Endothelial cell of umbilical vein (primary cell): ENCODE measurements around the gene RNF213. TPM values are rescaled to one million over a fixed set of nuclear protein-coding genes. Genes with fewer than 3 reads are reported as not detected.

ENCODE experiments used
- BruUV-seq: library from RNA; stranded (reverse); fragments of 400-500 nt; replicated peaks from 2 replicates; lab custom pipeline; 2021; lab: Mats Ljungman, UMichigan
- CTCF ChIA-PET: fragments of 300-600, 350-600 bp; sonication (Branson Sonifier 250); formaldehyde crosslinking; loops from one replicate; lab custom pipeline; 2021; ENCODE audit warnings: antibody characterized with exemption, inconsistent platforms; lab: Charles Lee
- POLR2A ChIA-PET: fragments of 300-600, 350-600 bp; sonication (Branson Sonifier 250); formaldehyde crosslinking; loops from one replicate; lab custom pipeline; 2021; ENCODE audit warnings: antibody characterized with exemption, inconsistent platforms; lab: Charles Lee
- DNase-seq: peaks from one replicate; pipeline ENCODE4 v3.0.0-alpha.2; 2011; ENCODE audit warnings: low read depth, low spot score
- FAIRE-seq: peaks from 2 replicates; lab custom pipeline; 2011; peaks lifted over from hg19 to GRCh38; lab: Jason Lieb, UNC
- H2AFZ ChIP-seq: 2 replicates; pipeline ENCODE4 v1.6.0; 2012; ENCODE audit warnings: low read depth, low read length, control low read depth, inconsistent platforms
- H3K27ac ChIP-seq: 2 replicates; pipeline ENCODE4 v1.5.1; 2011; ENCODE audit warnings: low read depth, mild to moderate bottlenecking, control low read depth, low read length, moderate library complexity; ENCODE audit not compliant: insufficient read depth
- H3K27me3 ChIP-seq, 2 experiments: 2 replicates each; pipeline versions ENCODE4 v1.6.0 to v1.6.1; 2011; ENCODE audit warnings: low read length in 2 of 2, mixed read lengths in 1 of 2; ENCODE audit not compliant: control insufficient read depth in 2 of 2, insufficient read depth in 2 of 2
- H3K36me3 ChIP-seq, 2 experiments: 2 replicates in 1 of 2; 3 replicates in 1 of 2; pipeline ENCODE4 v1.5.1; 2011; ENCODE audit warnings: low read length in 2 of 2, mild to moderate bottlenecking in 1 of 2, moderate library complexity in 1 of 2; ENCODE audit not compliant: control insufficient read depth in 2 of 2, insufficient read depth in 2 of 2; ENCODE audit errors: extremely low read depth in 1 of 2
- H3K4me1 ChIP-seq: 3 replicates; pipeline ENCODE4 v1.5.1; 2011; ENCODE audit warnings: mild to moderate bottlenecking, low read length; ENCODE audit not compliant: control insufficient read depth, insufficient read depth; ENCODE audit errors: extremely low read depth
- H3K4me2 ChIP-seq: 2 replicates; pipeline ENCODE4 v1.6.1; 2011; ENCODE audit warnings: low read length, control low read depth, mixed read lengths; ENCODE audit not compliant: insufficient read depth
- H3K4me3 ChIP-seq, 3 experiments: fragments of 200-600 bp in 1 of 3; sonication (generic), shearing (Covaris generic) in 1 of 3; replicated peaks in 1 of 3; 2 replicates each; pipeline ENCODE4 v1.5.1; 2011 to 2016; ENCODE audit warnings: control low read depth in 3 of 3, low read length in 3 of 3, mild to moderate bottlenecking in 2 of 3, inconsistent platforms in 1 of 3, low read depth in 1 of 3, moderate library complexity in 1 of 3; ENCODE audit not compliant: insufficient read depth in 1 of 3
- H3K79me2 ChIP-seq: 2 replicates; pipeline ENCODE4 v1.6.0; 2012; ENCODE audit warnings: low read length, inconsistent platforms; ENCODE audit not compliant: control insufficient read depth, insufficient read depth
- H3K9ac ChIP-seq: replicated peaks from 2 replicates; pipeline ENCODE3; 2011; ENCODE audit warnings: low read length, control low read depth; ENCODE audit not compliant: insufficient read depth; ENCODE audit errors: extremely low read depth
- H3K9me1 ChIP-seq: replicated peaks from 3 replicates; pipeline ENCODE4 v1.6.0; 2011; ENCODE audit warnings: mild to moderate bottlenecking, low read length; ENCODE audit not compliant: control insufficient read depth, insufficient read depth; ENCODE audit errors: extremely low read depth
- H3K9me3 ChIP-seq: replicated peaks from 2 replicates; pipeline ENCODE4 v1.5.1; 2012; ENCODE audit warnings: low read length, inconsistent platforms; ENCODE audit not compliant: control insufficient read depth, insufficient read depth
- H4K20me1 ChIP-seq: replicated peaks from 2 replicates; pipeline ENCODE3; 2011; ENCODE audit warnings: mild to moderate bottlenecking, low read length; ENCODE audit not compliant: control insufficient read depth, insufficient read depth; ENCODE audit errors: extremely low read depth
- CTCF ChIP-seq, 2 donors: IDR thresholded peaks; 1 replicate in 1 of 2; 2 replicates in 1 of 2; pipeline ENCODE4 v1.5.1; 2011; ENCODE audit warnings: low read length in 2 of 2, mild to moderate bottlenecking in 2 of 2, moderate library complexity in 2 of 2, control low read depth in 1 of 2, inconsistent platforms in 1 of 2, low read depth in 1 of 2; ENCODE audit not compliant: insufficient read depth in 1 of 2; ENCODE audit errors: extremely low read depth in 1 of 2
- EZH2 ChIP-seq: IDR thresholded peaks from 2 replicates; pipeline ENCODE4 v1.6.1; 2012; ENCODE audit warnings: borderline replicate concordance, low read depth, mild to moderate bottlenecking, moderate library complexity, low read length, inconsistent platforms; ENCODE audit not compliant: severe bottlenecking
- FOS ChIP-seq: IDR thresholded peaks from 2 replicates; pipeline ENCODE4 v1.6.1; 2011; ENCODE audit warnings: mild to moderate bottlenecking, low read length, moderate library complexity, borderline replicate concordance; ENCODE audit not compliant: insufficient read depth
- MAX ChIP-seq: IDR thresholded peaks from 2 replicates; pipeline ENCODE4 v1.6.1; 2011; ENCODE audit not compliant: insufficient read depth, insufficient read length
- POLR2A ChIP-seq: IDR thresholded peaks from 2 replicates; pipeline ENCODE4 v1.6.1; 2012; ENCODE audit warnings: low read depth, mild to moderate bottlenecking, control low read depth, low read length
- dilution Hi-C: fragments of 300-500 bp; cut with MboI; formaldehyde crosslinking; loops from one replicate; pipeline ENCODE4 v1.15.0; 2019; ENCODE audit warnings: low sequenced_read_pairs; ENCODE audit not compliant: extremely low pct_ligation_motif_present
- intact Hi-C: fragments of 100-400 bp; cut with micrococcal nuclease; formaldehyde crosslinking; loops from one replicate; pipeline ENCODE4 v1.10.0; 2022
- polyA plus RNA-seq, 4 experiments: library from polyadenylated mRNA; depleted of rRNA in 3 of 4; stranded (reverse) in 3 of 4; unstranded in 1 of 4; fragments of >200 nt; gene quantifications; 2 replicates each; pipeline versions ENCODE4 v1.2.1 to v1.2.3, GENCODE V29; 2011 to 2012; ENCODE audit warnings: missing spikeins in 1 of 4
- total RNA-seq: library from RNA; stranded (reverse); gene quantifications from 2 replicates; pipeline ENCODE4 v1.2.3, GENCODE V29; 2021

RNF213 gene
- total and polyA plus RNA-seq, 2 donors (not counting 3 experiments of a cell fraction or from before 2014, with no cell fraction given) = 36.5 to 116 TPM

DNA sequence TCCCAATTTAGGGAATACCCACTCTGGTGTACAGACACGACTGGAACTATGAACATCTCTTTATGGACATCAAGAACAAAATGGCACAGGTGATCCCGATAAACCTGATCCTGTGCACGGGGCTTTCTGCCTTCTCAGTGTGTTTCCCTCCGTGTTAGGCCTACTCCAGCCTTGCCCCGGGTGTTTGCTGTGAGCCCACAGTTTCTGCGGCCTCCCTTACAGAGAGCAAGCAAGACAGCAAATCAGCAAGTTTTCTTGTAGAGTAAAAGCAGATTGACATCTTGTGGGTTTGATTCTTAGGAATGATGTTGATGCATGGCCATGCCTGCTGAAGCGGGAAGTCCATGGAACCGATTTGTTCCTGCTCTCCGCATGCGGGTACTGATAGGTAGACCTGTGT is 127.9 kb downstream of the RNF213 start:
- H3K9me1 ChIP-seq = no peaks in the 10 kb centered on the region
- H2AFZ ChIP-seq = no peak overlapping the region
- no peaks in the 10 kb centered on the region for H3K79me2 ChIP-seq
- DNase-seq (no peak), FAIRE-seq (no peak)
- no peak overlapping the region for H3K4me3 ChIP-seq
- no peak overlapping the region for H3K27ac ChIP-seq
- H3K4me2 ChIP-seq = no peak overlapping the region
- peaks cover 8 to 49% of the 10 kb centered on the region in 2 experiments for H3K36me3 ChIP-seq
- dilution Hi-C loops (no loop called here), intact Hi-C loops (no loop called here)
- no peaks in the 10 kb centered on the region for H3K27me3 ChIP-seq
- TF ChIP-seq FOS (no peak), CTCF (IDR thresholded peaks at IDR 0.05; ENCODE audit: extremely low read depth in 1 of 2, insufficient read depth in 1 of 2, low read depth in 1 of 2, low read length in 2 of 2) (no peak), MAX (no peak), POLR2A (no peak), EZH2 (no peak)
- H3K9ac ChIP-seq = no peak overlapping the region
- ChIA-PET POLR2A (no interaction called here), CTCF (no interaction called here)
- peaks cover 2% of the 10 kb centered on the region for H3K4me1 ChIP-seq
- H3K9me3 ChIP-seq = no peaks in the 10 kb centered on the region
- no TSS peak for BruUV-seq
- H4K20me1 ChIP-seq = no peaks in the 10 kb centered on the region
